ENCODE data around the gene FPGS. TPM values are rescaled to one million over a fixed set of nuclear protein-coding genes. Genes with fewer than 3 reads are reported as not detected.

Gene FPGS
- total RNA-seq, 2 donors from 2014 or later = 43.9 to 47.0 TPM

- no peaks in the 10 kb centered on the region for H3K27me3 ChIP-seq
- H3K27ac ChIP-seq = peak overlapping the region; percentile 79 to 88
- peak overlapping the region; percentile 9 to 36 for H3K4me3 ChIP-seq
- peak; percentile 75 for DNase-seq (ENCODE audit: low spot score)
- H3K36me3 ChIP-seq = peaks cover 40% of the 10 kb centered on the region
- peaks cover 0 to 55% of the 10 kb centered on the region in 2 donors for H3K4me1 ChIP-seq
- TF ChIP-seq CTCF (IDR thresholded peaks at IDR 0.05) = no peak
- H3K9me3 ChIP-seq = peaks cover 0 to 11% of the 10 kb centered on the region in 2 donors
Measured at GRCh38 chr9:127846443-127847177, 43.9 kb downstream of the FPGS start.

DNA sequence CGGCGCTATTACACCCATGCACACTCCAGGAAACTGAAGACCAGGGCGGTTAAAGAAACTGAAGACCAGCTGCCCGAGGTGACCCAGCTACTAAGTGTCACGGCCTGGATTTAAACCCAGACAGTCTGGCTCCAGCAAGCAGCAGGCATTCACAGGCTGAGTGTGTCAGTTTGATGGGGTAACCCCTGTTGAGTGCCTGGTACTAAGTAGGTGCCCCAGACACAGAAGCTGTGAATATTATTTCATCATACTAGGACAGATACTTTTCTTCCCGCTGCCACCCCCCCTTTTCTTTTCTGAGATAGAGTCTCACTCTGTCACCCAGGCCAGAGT lies 44.5 kb downstream of the FPGS start:
- peak overlapping the region; percentile 79 to 88 for H3K27ac ChIP-seq
- TF ChIP-seq CTCF (IDR thresholded peaks at IDR 0.05) = no peak
- H3K27me3 ChIP-seq = no peaks in the 10 kb centered on the region
- H3K9me3 ChIP-seq = peaks cover 0 to 11% of the 10 kb centered on the region in 2 donors
- DNase-seq (ENCODE audit: low spot score) = no peak
- peak overlapping the region; percentile 9 to 36 for H3K4me3 ChIP-seq
- H3K4me1 ChIP-seq = peaks cover 0 to 52% of the 10 kb centered on the region in 2 donors
- H3K36me3 ChIP-seq = peaks cover 39% of the 10 kb centered on the region

DNA sequence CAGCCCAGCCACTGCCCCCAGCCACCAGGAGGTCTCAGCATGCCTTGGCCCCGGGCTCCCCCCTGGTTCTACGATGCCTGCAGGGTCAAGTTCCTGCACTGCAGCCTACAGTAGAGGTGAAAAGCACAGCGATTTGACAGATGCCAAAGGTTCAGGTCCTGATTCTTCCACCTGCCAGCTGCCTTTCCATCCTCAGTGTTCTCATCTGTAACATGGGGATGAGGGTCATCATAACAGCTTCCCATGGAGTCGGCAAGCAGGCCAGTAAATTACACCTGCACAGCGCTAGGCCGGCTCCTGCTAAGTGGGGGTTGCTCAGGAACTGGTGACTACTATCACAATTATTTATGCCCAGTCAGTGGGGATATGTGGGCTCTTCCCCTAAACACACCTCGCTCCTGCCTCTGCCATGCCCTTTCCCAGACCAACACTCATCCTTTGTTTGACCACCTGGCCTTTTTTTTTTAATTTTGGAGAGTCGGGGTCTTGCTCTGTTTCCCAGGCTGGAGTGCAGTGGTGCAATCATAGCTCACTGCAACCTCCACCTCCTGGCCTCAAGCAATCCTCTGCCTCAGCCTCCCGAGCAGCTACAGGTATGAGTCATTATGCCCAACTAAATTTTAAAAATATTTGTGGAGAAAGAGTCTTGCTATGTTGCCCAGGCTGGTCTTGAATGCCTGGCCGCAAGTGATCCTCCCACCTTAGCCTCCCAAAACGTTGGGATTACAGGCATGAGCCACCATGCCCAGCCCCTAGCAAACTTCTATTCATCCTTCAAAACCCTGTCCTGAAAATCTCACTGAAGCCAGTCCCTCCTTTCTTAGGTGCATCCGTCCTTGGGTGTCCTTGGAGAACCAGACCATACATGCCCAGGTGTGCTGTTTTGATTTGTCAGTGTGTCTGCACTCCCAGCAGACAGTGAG lies 45.4 kb downstream of the FPGS start:
- peaks cover 37% of the 10 kb centered on the region for H3K36me3 ChIP-seq
- TF ChIP-seq CTCF (IDR thresholded peaks at IDR 0.05) = no peak

GRCh38 chr9:127848756-127849504 lies 46.2 kb downstream of the FPGS start:
- no peak for DNase-seq (ENCODE audit: low spot score)
- peaks cover 0 to 11% of the 10 kb centered on the region in 2 donors for H3K9me3 ChIP-seq
- H3K27ac ChIP-seq = peak overlapping the region; percentile 86 to 88
- TF ChIP-seq CTCF (IDR thresholded peaks at IDR 0.05) = no peak
- H3K4me3 ChIP-seq = peak overlapping the region in 1 of 2 donors; percentile 63
- no peaks in the 10 kb centered on the region for H3K27me3 ChIP-seq
- peaks cover 0 to 59% of the 10 kb centered on the region in 2 donors for H3K4me1 ChIP-seq
- H3K36me3 ChIP-seq = peaks cover 33% of the 10 kb centered on the region

More for the DNA sequence above, 45.4 kb downstream of the FPGS start:
- Histone ChIP-seq H3K4me3 (peak overlapping the region; percentile 9 to 36), H3K27me3 (no peaks in the 10 kb centered on the region), H3K9me3 (peaks cover 0 to 11% of the 10 kb centered on the region in 2 donors), H3K27ac (peak overlapping the region; percentile 86 to 88), H3K4me1 (peaks cover 0 to 51% of the 10 kb centered on the region in 2 donors)
- no peak for DNase-seq (ENCODE audit: low spot score)

DNA sequence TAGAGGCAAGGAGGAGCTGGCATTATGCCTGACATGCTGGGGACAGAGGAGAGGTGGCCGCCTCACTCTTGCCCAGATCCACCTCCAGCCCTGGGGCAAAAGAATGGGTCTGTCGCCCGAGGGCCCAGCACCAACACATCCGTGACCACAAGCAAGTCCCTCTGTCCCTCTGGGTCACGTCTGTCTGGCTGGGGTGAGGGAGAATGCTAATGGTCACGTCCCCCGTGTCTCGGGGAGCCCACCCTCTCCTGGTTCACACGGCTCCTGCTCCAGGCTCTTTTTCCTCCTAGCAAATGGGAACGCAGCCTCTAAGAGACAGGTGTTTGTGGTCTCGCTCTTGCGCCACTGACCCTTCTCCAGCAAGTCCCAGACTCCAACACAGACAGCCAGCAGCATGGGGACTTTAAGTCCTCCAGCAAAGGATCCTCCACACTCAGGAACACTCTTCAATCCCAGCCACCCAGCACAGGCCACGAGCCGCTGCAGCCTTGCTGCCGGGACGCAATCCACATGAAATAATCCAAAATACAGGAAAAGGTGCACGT lies 47.7 kb downstream of the FPGS start:
- Histone ChIP-seq H3K4me1 (peaks cover 0 to 53% of the 10 kb centered on the region in 2 donors), H3K27ac (peak overlapping the region; percentile 86 to 88), H3K4me3 (peak overlapping the region; percentile 63 to 66), H3K36me3 (peaks cover 33% of the 10 kb centered on the region), H3K27me3 (no peaks in the 10 kb centered on the region), H3K9me3 (peaks cover 0 to 11% of the 10 kb centered on the region in 2 donors)
- no peak for TF ChIP-seq CTCF (IDR thresholded peaks at IDR 0.05)
- DNase-seq (ENCODE audit: low spot score) = no peak

Data from right atrium auricular region (tissue), 2 donors.